ENCODE data around the gene KLK12. TPM values are rescaled to one million over a fixed set of nuclear protein-coding genes. Genes with fewer than 3 reads are reported as not detected.

Gene KLK12
- total RNA-seq, 2 experiments from 2014 or later: not detected

- H3K36me3 Mint-ChIP-seq (ENCODE audit: low read depth): no peaks in the 10 kb centered on the region
- no peaks in the 10 kb centered on the region for H3K4me1 Mint-ChIP-seq
- no peak for ATAC-seq
- peaks cover 10% of the 10 kb centered on the region for H3K9me3 Mint-ChIP-seq (ENCODE audit: low read depth)
- peaks cover 27% of the 10 kb centered on the region for H3K27me3 Mint-ChIP-seq
- POLR2A ChIA-PET: no interaction called here
- no peak for DNase-seq
- no peak overlapping the region for H3K4me3 Mint-ChIP-seq
- no peak overlapping the region for H3K27ac Mint-ChIP-seq
- CTCF ChIA-PET: no interaction called here
- intact Hi-C loops (cut with DNase I, micrococcal nuclease): no loop called here
These were observed 35.7 kb upstream of the KLK12 start for GRCh38 chr19:51070334-51071094.

GRCh38 chr19:51066393-51067186 lies 31.8 kb upstream of the KLK12 start:
- H3K4me1 Mint-ChIP-seq: no peaks in the 10 kb centered on the region
- H3K4me3 Mint-ChIP-seq: no peak overlapping the region
- H3K27ac Mint-ChIP-seq: no peak overlapping the region
- no peak for DNase-seq
- POLR2A ChIA-PET: no interaction called here
- H3K27me3 Mint-ChIP-seq: peaks cover 29% of the 10 kb centered on the region
- CTCF ChIA-PET: no interaction called here
- H3K9me3 Mint-ChIP-seq (ENCODE audit: low read depth): no peaks in the 10 kb centered on the region
- ATAC-seq: no peak
- intact Hi-C loops (cut with DNase I, micrococcal nuclease): no loop called here
- H3K36me3 Mint-ChIP-seq (ENCODE audit: low read depth): no peaks in the 10 kb centered on the region

- H3K27ac Mint-ChIP-seq: no peak overlapping the region
- no peaks in the 10 kb centered on the region for H3K4me1 Mint-ChIP-seq
- H3K4me3 Mint-ChIP-seq: no peak overlapping the region
- DNase-seq: no peak
- intact Hi-C loops (cut with DNase I, micrococcal nuclease): no loop called here
- ChIA-PET POLR2A (no interaction called here), CTCF (no interaction called here)
- H3K9me3 Mint-ChIP-seq (ENCODE audit: low read depth): no peaks in the 10 kb centered on the region
- no peak for ATAC-seq
- no peaks in the 10 kb centered on the region for H3K36me3 Mint-ChIP-seq (ENCODE audit: low read depth)
- peaks cover 40% of the 10 kb centered on the region for H3K27me3 Mint-ChIP-seq
These were observed 30.6 kb upstream of the KLK12 start for GRCh38 chr19:51065221-51065960.

- H3K27ac Mint-ChIP-seq: no peak within 1 kb of the TSS
- H3K9me3 Mint-ChIP-seq (ENCODE audit: low read depth): no peaks in the 10 kb centered on the region
- DNase-seq (peak; percentile 10), ATAC-seq (no peak)
- no peaks in the 10 kb centered on the region for H3K4me1 Mint-ChIP-seq
- ChIA-PET CTCF (no interaction called here), POLR2A (no interaction called here)
- no peak within 1 kb of the TSS for H3K4me3 Mint-ChIP-seq
- peaks cover 40% of the 10 kb centered on the region for H3K27me3 Mint-ChIP-seq
- intact Hi-C loops (cut with DNase I, micrococcal nuclease): no loop called here
- H3K36me3 Mint-ChIP-seq (ENCODE audit: low read depth): no peaks in the 10 kb centered on the region
These were observed 29.9 kb upstream of the KLK12 start, which contains the start of gene KLK13 for GRCh38 chr19:51064534-51065220. Gene KLK13, minus strand, starts transcription at chr19:51065092. Its CDS starts 25 bp downstream, at chr19:51065067.

GRCh38 chr19:51063664-51064063 lies 28.9 kb upstream of the KLK12 start:
- intact Hi-C loops (cut with DNase I, micrococcal nuclease): no loop called here
- no peaks in the 10 kb centered on the region for H3K9me3 Mint-ChIP-seq (ENCODE audit: low read depth)
- ATAC-seq: no peak
- DNase-seq: no peak
- H3K27me3 Mint-ChIP-seq: peaks cover 42% of the 10 kb centered on the region
- ChIA-PET CTCF (no interaction called here), POLR2A (no interaction called here)
- H3K27ac Mint-ChIP-seq: no peak overlapping the region
- no peak overlapping the region for H3K4me3 Mint-ChIP-seq
- no peaks in the 10 kb centered on the region for H3K4me1 Mint-ChIP-seq
- no peaks in the 10 kb centered on the region for H3K36me3 Mint-ChIP-seq (ENCODE audit: low read depth)

- DNase-seq (no peak), ATAC-seq (no peak)
- Mint-ChIP-seq H3K9me3 (ENCODE audit: low read depth) (no peaks in the 10 kb centered on the region), H3K36me3 (ENCODE audit: low read depth) (no peaks in the 10 kb centered on the region), H3K4me1 (no peaks in the 10 kb centered on the region), H3K27ac (no peak overlapping the region), H3K4me3 (no peak overlapping the region), H3K27me3 (peaks cover 36% of the 10 kb centered on the region)
- ChIA-PET POLR2A (no interaction called here), CTCF (no interaction called here)
- intact Hi-C loops (cut with DNase I, micrococcal nuclease): no loop called here
These were observed 26.2 kb upstream of the KLK12 start for GRCh38 chr19:51060973-51061372.

- no peaks in the 10 kb centered on the region for H3K36me3 Mint-ChIP-seq (ENCODE audit: low read depth)
- H3K27me3 Mint-ChIP-seq: peaks cover 37% of the 10 kb centered on the region
- no peak overlapping the region for H3K4me3 Mint-ChIP-seq
- ChIA-PET CTCF (no interaction called here), POLR2A (no interaction called here)
- no peak for ATAC-seq
- intact Hi-C loops (cut with DNase I, micrococcal nuclease): no loop called here
- no peaks in the 10 kb centered on the region for H3K9me3 Mint-ChIP-seq (ENCODE audit: low read depth)
- H3K4me1 Mint-ChIP-seq: no peaks in the 10 kb centered on the region
- no peak for DNase-seq
- no peak overlapping the region for H3K27ac Mint-ChIP-seq
These were observed 25.5 kb upstream of the KLK12 start for GRCh38 chr19:51060336-51060735.

GRCh38 chr19:51059715-51060114 lies 24.9 kb upstream of the KLK12 start:
- POLR2A ChIA-PET: no interaction called here
- no peaks in the 10 kb centered on the region for H3K4me1 Mint-ChIP-seq
- no peak overlapping the region for H3K4me3 Mint-ChIP-seq
- H3K9me3 Mint-ChIP-seq (ENCODE audit: low read depth): no peaks in the 10 kb centered on the region
- H3K27me3 Mint-ChIP-seq: peaks cover 33% of the 10 kb centered on the region
- no peaks in the 10 kb centered on the region for H3K36me3 Mint-ChIP-seq (ENCODE audit: low read depth)
- ATAC-seq (no peak), DNase-seq (no peak)
- intact Hi-C loops (cut with DNase I, micrococcal nuclease): no loop called here
- no peak overlapping the region for H3K27ac Mint-ChIP-seq
- CTCF ChIA-PET: no interaction called here

- Mint-ChIP-seq H3K36me3 (ENCODE audit: low read depth) (no peaks in the 10 kb centered on the region), H3K27me3 (peaks cover 34% of the 10 kb centered on the region), H3K9me3 (ENCODE audit: low read depth) (no peaks in the 10 kb centered on the region), H3K27ac (no peak overlapping the region), H3K4me3 (no peak overlapping the region), H3K4me1 (no peaks in the 10 kb centered on the region)
- intact Hi-C loops (cut with DNase I, micrococcal nuclease): no loop called here
- ChIA-PET CTCF (no interaction called here), POLR2A (no interaction called here)
- ATAC-seq (no peak), DNase-seq (no peak)
These were observed 21.1 kb upstream of the KLK12 start for GRCh38 chr19:51055866-51056265.

- Mint-ChIP-seq H3K27ac (no peak overlapping the region), H3K9me3 (ENCODE audit: low read depth) (no peaks in the 10 kb centered on the region), H3K36me3 (ENCODE audit: low read depth) (no peaks in the 10 kb centered on the region), H3K4me3 (no peak overlapping the region), H3K4me1 (no peaks in the 10 kb centered on the region), H3K27me3 (peaks cover 13% of the 10 kb centered on the region)
- POLR2A ChIA-PET: no interaction called here
- intact Hi-C loops (cut with DNase I, micrococcal nuclease): no loop called here
- DNase-seq (no peak), ATAC-seq (no peak)
- CTCF ChIA-PET: interaction anchor here (0.7 kb wide), 1 partner anchor 50 kb away, joined by 3 read pairs; no protein-coding TSS in a partner anchor
These were observed 12.2 kb upstream of the KLK12 start for GRCh38 chr19:51047031-51047335.

GRCh38 chr19:51044327-51044726 lies 9.5 kb upstream of the KLK12 start:
- H3K4me3 Mint-ChIP-seq: no peak overlapping the region
- no peaks in the 10 kb centered on the region for H3K9me3 Mint-ChIP-seq (ENCODE audit: low read depth)
- CTCF ChIA-PET: no interaction called here
- DNase-seq: no peak
- ATAC-seq: no peak
- peaks cover 10% of the 10 kb centered on the region for H3K27me3 Mint-ChIP-seq
- intact Hi-C loops (cut with DNase I, micrococcal nuclease): no loop called here
- H3K36me3 Mint-ChIP-seq (ENCODE audit: low read depth): no peaks in the 10 kb centered on the region
- H3K27ac Mint-ChIP-seq: no peak overlapping the region
- POLR2A ChIA-PET: no interaction called here
- no peaks in the 10 kb centered on the region for H3K4me1 Mint-ChIP-seq
